NCI-H2081 (cell line): ENCODE results near the gene RGS17.
"Not testable (repeated sequence)": the region's sequence is repeated elsewhere in the genome, so short reads cannot be mapped to it uniquely, and the experiment has no call there.

Source experiments
- DNase-seq, 2 experiments: peaks; one replicate each; lab custom pipeline; 2025; lab: John Stamatoyannopoulos, UW

Gene RGS17

DNA sequence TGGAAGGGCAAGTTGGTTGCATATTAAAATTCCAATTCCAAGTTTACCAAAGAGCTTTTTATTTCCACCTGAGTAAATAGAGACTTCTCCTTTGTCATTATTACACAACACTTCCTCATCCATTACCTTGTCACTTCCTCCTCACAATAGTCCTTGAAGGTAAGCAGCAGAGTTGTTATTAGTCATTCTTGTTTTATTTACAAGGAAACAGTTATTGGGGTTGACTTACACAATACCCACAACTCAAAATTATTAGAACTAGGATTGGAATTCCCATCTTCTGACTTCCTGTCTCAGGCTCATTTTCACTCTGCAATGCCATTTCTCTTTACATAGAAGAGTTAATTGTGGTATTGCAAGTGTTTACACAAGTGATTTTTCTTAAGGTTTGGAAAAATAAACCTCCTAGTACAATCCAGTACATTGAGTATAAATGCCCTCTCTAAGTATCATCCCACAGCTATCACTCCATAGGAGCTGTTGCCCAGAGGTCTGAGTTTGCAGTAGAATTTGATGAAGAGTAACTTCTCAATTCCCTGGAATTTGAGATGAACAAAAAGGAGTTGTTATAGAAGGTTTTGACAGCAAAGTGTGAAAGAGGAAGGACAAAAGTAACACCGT is 99.6 kb downstream of the RGS17 start:
- DNase-seq: no peak

DNA sequence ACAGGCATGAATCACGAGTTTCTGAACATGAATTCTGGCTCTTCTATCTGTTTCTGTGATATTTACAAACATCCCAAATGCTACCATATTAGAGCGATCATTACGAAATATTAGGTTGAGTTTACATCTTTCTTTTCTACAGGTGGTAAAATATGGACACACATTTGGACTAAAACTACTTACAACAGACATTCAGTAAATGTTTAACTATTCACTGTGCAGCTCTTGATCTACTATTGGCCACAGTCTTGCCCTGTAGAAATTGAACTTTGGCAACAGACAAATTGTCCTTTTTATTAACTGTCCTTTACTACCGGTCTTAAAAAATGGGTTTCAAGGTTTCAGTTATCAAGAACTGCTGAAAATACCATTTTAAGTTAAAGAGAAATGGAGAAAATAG is 102.1 kb downstream of the RGS17 start:
- no peak for DNase-seq

DNA sequence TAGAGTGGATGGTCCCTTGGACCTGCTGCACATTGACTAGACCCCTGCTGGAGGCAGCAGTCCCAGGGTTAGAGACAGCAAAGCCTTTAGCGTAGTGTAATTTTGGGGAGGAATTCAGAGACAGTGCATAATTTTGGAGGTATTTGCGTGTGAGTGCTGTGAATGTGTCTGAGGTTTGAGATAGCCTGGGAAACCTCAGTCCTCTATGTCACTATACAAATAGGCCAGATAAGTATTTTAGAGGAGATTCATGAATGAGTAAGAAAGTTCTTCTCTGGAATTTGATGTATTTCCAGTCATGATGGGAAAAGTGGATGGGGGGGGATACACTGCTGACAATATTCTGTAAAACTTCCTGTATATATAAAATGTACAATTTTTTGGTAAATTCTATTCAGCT is 102.8 kb downstream of the RGS17 start:
- no peak for DNase-seq

DNA sequence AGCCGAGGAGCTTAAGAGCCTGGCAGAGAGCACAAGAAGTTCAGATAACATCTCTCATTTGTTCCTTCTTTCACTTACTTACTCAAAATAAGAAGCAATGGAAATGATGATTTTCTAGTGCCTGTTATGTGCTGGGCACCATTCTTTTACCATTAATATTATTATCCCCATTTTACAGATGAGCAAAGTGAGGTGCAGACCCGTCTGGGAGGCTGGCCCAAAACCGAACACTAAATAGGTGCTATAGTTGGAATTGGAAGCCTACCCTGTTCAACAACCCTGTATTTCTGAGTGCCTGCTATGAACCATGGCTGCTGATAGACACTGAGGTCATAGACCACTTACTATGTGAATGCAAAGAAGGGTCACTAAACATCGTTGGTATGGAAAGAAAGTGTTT is 103.6 kb downstream of the RGS17 start:
- DNase-seq: no peak

GRCh38 chr6:153024709-153025017 is 106.4 kb downstream of the RGS17 start:
- no peak for DNase-seq

DNA sequence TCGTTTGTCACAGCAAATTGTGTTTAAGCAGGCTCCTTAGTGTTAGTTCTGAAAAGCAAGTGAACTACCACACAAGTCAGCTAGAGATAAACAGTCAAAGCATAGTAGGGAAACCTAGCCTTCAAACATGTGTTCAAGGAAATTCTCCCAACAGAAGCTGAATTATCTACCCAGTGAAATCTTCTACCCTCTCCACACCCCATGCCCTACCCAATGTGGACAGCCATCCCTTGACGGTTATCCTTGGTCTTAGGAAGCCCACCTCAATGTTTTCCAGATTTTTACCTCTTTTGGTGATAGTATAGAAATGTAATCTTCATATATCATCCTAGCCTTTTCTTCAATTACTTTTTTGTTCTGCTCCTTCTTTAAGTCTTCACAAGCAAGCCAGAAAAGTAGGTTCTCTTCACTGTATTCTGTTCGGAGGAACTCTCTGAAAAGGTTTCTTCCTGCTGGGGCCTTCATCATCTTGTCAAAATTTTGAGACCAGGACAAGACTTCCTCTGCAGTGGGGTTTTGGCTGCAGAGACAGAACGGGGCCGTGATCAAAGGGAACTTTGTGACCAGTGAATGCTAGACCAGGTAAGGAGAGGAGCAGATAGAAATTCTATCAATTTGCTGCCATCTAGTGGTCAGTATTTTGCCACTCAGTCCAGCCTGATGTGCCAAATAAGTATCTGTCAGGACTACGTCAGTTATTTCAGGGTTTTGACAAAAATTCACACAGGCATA is 106.9 kb downstream of the RGS17 start:
- peak; percentile 44 to 50 for DNase-seq

DNA sequence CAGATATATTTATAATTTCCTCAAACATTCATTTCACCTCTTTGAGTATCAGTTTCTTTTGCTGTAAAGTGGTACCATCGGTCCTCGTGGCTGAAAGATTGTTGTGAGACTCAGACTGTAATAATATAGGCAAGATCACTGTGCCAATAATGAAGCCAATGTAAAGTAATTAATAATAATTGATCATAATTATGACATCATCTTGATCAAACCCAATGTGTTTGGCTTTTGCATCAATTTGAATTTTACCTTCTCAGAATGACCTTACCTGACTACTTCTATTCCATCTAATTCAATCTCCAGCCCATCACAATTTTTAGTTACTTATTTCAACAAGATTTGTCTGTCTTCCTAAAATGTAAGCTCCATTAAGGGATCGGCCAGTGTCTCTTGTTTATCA is 112.7 kb downstream of the RGS17 start:
- no peak for DNase-seq

GRCh38 chr6:153016846-153017245 is 114.2 kb downstream of the RGS17 start:
- DNase-seq: no peak

DNA sequence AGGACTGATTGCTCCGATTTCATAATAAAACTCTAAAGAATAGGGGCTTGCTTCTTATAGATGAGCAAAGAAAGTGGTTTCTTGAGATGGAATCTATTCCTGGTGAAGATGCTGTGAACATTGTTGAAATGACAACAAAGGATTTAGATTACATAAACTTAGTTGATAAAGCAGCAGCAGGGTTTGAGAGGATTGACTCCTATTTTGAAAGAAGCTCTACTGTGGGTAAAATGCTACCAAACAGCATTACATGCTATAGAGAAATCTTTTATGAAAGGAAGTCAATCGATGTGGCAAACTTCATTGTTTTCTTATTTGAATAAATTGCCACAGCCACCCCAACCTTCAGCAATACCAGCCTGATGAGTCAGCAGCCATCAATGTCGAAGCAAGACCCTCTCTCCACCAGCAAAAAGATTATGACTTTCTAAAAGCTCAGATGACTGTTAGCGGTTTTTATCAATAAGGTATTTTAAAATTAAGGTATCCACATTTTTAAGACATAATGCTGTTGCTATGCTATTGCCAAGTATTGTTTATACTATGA is 115.9 kb downstream of the RGS17 start:
- DNase-seq: no peak

GRCh38 chr6:153013438-153013837 is 117.6 kb downstream of the RGS17 start:
- no peak for DNase-seq

GRCh38 chr6:153012856-153013255 is 118.2 kb downstream of the RGS17 start:
- DNase-seq: no peak

DNA sequence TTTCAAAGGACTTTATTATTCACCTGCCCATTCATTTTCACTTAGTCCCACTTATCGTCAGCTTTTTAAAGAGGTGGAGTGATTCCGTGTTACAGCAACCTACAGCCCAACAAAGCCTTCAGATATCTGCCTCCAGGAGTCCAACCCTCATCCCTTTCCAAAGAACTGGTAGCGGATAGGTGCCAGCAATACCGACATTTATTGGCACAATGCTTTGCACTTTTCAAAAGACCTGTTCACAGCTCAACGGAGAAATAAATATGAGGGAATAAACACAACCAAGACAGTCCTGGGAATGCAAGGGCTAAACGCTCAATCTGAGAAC is 127.8 kb downstream of the RGS17 start:
- DNase-seq: no peak

DNA sequence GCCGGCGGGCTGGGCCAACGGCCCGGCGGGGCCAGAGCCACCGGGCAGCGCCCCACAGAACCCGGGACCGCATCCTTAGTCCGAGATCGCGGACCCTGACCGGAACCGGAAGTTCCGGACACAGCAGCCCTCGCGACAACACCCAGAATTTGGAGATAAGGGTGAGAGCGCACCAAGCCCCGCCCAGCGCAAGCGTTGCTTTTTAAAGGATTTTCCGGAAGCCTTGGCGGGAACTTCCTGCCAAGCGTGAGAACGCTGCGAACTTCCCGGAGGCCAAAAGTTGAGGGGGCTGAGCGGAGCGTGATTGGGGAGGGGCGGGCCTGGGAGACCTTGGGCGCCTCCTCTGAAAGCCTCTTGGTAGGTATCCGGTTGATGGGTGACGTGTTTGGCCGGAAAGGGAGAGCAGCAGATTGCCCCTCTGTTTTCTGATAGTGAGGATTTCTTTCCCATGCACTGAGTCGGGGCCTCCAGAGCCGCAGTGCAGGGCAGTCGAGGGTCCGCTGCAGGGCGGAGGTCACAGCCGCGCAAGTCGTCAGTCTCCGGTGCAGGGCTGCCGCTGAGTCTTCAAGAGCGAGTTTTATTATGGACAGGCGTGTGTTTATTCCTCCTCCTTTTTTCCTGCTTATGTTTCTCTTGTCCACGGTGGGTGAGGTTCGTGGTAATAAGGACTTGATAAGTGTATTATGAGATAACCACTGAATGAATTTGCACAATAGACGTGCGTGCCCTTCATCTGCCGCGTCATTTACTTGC is 128.3 kb downstream of the RGS17 start, which contains the start of gene MTRF1L:
Gene MTRF1L, minus strand, starts transcription at position 97 of the 753 bp plus-strand sequence. Its CDS starts 24 bp downstream, at position 73.
- peak; percentile 89 to 93 for DNase-seq

DNA sequence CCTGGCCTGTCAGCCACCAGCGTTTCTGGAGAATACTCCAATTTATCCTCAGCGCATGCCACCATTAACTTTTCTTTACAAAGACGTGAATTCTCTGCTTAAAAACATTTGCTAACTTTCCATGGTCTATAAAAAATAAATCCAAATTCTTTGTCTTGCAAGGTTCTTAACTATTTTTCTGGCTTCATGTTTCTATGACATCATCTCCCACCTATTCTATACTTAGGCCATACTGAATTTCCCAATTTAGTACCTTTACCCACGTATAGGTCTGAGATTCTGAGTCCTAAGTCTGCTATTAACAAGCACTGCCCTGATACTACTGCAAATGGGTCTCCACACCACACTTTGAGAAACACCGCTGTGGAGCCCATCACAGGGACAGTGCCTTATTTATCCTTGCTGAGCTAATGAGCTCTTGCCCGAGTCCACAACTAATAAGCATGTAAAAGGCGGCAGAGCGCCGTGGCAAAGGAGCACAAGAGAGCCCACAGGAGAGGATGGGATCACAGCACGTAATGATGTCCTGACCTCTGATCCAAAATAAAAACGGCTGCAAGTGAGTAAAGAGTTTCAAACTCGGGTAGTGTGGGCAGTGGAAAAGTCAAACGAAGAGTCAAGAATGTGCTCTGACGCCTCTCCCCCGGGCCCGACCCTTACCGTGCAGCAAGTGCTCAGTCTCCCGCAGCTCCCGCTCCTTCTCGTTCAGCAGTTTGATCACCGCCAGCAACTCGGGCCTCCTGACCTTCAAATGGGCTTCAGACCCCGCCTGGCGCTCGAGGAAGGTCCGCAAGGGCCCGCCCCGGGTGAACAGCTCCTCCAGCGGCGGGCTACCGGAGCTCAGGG is 129.1 kb downstream of the RGS17 start:
- DNase-seq: no peak

GRCh38 chr6:153000790-153001189 is 130.3 kb downstream of the RGS17 start:
- not testable (repeated sequence) for DNase-seq

GRCh38 chr6:153000243-153000642 is 130.8 kb downstream of the RGS17 start:
- no peak for DNase-seq

- DNase-seq: not testable (repeated sequence)
Measured at GRCh38 chr6:152999538-152999937, 131.5 kb downstream of the RGS17 start.

DNA sequence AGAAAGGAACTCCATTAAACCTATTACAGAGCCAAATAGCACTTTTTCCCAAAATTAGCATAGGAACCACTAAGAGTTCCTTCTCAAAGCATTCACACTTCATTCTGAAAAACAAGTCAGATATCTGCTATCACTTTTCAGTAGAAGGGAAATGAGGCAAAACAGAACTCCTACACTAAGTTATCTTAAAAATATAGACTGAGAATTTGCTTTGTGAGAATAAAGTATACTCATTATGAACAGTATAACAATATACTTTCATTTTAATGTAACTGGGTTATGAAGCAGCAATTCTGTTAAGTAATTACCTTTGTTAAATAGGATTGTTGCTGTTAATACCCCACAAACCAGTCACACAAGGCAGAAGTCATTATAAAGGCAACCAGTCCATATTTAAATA is 137.2 kb downstream of the RGS17 start:
- DNase-seq: no peak

- DNase-seq: no peak
Measured at GRCh38 chr6:152993431-152993830, 137.7 kb downstream of the RGS17 start.

DNA sequence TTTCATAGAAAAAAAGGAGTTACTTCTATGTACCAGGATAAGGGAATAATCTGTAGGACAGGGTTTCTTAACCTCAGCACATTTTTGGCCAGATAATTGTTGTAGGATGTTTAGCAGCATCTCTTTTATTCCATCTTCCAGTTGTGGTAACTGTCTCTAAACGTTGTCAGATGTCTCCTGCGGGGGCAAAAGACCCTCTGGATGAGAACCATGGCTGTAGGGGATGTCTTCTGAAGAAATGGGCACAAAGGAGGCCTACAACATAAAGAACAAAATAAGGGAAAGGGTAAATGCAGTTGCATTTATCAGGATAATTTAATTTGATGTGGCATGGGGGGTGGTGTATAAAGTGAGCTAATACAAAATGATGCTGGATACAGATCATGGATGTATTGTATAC is 144.1 kb downstream of the RGS17 start:
- DNase-seq: no peak

DNA sequence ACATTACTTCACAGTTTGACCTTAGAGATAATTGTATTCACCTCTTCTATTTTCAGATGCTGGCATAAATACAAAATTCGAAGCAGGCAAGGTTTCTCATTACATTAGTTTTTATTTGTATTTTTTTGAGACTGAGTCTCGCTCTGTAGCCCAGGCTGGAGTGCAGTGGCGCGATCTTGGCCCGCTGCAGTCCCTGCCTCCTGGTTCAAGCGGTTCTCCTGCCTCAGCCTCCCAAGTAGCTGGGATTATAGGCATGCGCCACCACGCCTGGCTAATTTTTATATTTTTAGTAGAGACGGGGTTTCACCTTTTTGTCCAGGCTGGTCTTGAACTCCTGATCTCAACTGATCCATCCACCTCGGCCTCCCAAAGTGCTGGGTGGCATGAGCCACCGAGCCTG is 145.8 kb downstream of the RGS17 start:
- DNase-seq: not testable (repeated sequence)

DNA sequence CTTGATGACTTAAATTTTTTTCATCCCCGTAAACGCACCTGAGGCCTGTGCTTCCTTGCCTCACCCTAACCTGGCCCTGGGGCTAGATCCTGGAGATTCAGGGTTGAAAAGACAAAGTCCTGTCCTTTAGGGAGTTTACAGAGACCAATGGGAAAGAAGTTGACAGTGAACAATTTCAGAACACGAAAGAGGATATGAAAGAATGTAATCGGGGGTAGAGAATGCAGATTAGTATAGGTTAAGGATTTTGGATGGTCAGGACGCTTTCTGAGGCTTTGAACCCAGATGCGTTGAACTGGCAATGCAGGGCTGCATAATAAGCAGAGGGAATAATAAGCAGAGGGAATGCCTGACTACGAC is 146.6 kb downstream of the RGS17 start:
- no peak for DNase-seq
